A549 treated with ZK216348 at 1 μM for 4 hours (cell line): ENCODE data around the gene OR9K2. TPM values are rescaled to one million over a fixed set of nuclear protein-coding genes. Genes with fewer than 3 reads are reported as not detected.

Experiments
- total RNA-seq: library from RNA; stranded (reverse); fragments of 200-300 nt; extraction: Qiagen RNA extraction; gene quantifications from 5 replicates; pipeline ENCODE4 v1.2.3, GENCODE V29; 2022; ENCODE audit warnings: low read depth

The OR9K2 gene, protein sequence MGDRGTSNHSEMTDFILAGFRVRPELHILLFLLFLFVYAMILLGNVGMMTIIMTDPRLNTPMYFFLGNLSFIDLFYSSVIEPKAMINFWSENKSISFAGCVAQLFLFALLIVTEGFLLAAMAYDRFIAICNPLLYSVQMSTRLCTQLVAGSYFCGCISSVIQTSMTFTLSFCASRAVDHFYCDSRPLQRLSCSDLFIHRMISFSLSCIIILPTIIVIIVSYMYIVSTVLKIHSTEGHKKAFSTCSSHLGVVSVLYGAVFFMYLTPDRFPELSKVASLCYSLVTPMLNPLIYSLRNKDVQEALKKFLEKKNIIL
- total RNA-seq: not detected in 5 replicates

DNA sequence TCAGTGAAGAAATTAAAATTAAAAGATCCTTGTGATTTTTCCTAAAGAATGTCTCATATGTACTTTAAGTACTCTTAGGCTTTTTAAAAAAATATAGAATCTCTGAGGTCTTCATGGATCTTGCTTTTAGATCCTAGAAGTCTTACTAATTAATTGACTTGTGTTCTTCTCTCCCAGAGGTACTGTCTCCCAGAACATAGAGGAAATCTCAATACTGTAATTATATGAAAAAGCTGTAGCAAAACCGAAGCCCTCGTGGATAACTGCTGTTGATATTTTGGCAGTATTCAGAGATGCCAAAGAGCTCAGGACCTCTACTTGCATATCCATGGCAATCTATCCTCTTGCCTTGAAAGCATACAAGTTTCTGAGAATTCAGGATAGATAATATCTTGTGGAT lies at the start of gene OR9K2:
Gene OR9K2, plus strand, starts transcription at position 301 of the 400 bp plus-strand sequence. CDS start 3,429 bp downstream, outside the sequence.

Other genes starting within 250 kb of the OR9K2 start
- gene TESPA1, start 141.6 kb upstream of the OR9K2 start, total RNA-seq: not detected in 5 replicates
- gene NEUROD4, start 106.4 kb upstream of the OR9K2 start, total RNA-seq: not detected in 5 replicates
- not detected in 5 replicates for gene OR10A7, start 94.6 kb downstream of the OR9K2 start, total RNA-seq
- not detected in 5 replicates for gene OR6C74, start 118.2 kb downstream of the OR9K2 start, total RNA-seq
- gene OR6C6, start 170.2 kb downstream of the OR9K2 start, total RNA-seq: not detected in 5 replicates
- gene OR6C1, start 187.9 kb downstream of the OR9K2 start, total RNA-seq: not detected in 5 replicates
- not detected in 5 replicates for gene OR6C3, start 204.3 kb downstream of the OR9K2 start, total RNA-seq
- not detected in 5 replicates for gene OR6C75, start 236.6 kb downstream of the OR9K2 start, total RNA-seq